Activated CD4-positive, alpha-beta T cell treated with anti-CD3 and anti-CD28 coated beads, Interleukin-2, Interleukin-4, amounts not matched to agents 100 ng/mL and 50 ng/mL, durations not matched to agents 16 hours and 8 hours (primary cell): ENCODE data around the gene GPR135.

Experiments used
- DNase-seq: peaks from one replicate; pipeline ENCODE4 v3.0.0-alpha.2; 2020; ENCODE audit warnings: low spot score

Gene GPR135, protein sequence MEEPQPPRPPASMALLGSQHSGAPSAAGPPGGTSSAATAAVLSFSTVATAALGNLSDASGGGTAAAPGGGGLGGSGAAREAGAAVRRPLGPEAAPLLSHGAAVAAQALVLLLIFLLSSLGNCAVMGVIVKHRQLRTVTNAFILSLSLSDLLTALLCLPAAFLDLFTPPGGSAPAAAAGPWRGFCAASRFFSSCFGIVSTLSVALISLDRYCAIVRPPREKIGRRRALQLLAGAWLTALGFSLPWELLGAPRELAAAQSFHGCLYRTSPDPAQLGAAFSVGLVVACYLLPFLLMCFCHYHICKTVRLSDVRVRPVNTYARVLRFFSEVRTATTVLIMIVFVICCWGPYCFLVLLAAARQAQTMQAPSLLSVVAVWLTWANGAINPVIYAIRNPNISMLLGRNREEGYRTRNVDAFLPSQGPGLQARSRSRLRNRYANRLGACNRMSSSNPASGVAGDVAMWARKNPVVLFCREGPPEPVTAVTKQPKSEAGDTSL

DNA sequence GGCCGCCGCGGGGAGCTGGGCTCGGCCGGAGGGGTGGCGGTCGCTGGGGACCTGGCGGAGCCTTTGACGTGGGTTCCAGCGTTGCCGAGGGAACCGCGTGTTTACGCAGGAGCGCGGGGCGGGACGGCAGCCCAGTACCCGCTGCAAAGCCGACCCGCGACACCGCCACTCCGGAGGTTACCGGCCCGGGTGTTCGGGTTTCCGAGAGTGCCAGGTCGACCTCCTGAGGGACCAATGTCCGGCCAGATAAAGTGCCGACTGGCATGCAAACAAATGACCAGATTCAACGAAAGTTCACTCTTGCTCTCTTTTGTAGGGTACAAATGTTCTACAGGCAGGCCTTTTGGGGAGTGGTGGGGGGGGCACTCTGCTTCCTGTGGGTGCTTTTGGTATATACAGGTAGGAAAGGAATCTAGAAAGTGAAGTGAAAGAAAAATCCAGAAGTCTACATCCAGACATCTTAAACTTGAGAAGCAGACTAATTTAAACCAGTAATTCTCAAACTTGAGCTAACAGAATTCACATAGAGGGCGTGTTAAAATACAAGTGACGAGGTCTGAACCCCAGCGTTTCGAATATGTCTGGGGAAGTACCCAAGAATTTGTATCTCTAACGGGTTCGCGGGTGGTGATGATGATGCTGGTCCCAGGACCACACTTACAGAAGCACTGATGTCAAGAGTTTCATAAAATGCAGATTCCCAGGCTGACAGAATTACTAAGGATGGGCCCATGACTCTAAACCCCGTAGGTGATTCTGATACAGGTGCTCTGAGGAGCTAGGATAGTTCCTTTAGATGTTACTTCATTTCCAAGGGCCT, at the start of gene GPR135:
GPR135 (minus strand) TSS at position 65 of the 820 bp plus-strand sequence. CDS start 154 bp downstream, outside the sequence.
- DNase-seq: peak; percentile 25

DNA sequence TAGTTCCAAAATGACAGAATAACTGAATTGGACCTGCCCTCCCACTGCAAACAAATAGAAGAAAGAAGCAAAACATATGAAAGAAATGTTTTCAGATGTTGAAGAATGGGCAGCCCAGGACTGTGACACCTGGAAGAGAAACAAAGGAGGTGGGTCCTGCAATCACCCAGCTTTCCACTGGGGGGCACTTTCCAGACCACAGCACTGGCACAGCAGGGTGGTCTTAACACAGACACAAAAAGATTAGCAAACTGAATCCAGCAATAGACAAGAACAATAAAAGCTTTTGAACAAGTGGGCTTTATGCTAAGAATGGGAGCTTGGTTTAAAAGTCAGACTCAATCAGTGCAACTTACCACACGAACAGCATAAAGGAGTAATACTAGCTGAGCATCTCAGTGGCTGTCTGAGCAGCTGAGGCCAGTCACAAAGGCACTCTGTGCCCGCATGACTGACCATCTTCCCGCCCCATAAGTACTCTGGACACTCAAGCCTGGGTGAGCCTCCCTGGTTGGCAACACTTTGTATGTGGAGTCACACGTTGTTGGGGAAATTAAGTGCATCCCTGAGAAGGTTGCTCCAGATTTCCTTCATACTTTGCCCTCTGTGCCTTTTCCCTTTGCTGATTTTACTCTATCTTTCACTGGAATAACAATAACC, 46.9 kb upstream of the GPR135 start:
- DNase-seq: peak; percentile 4

DNA sequence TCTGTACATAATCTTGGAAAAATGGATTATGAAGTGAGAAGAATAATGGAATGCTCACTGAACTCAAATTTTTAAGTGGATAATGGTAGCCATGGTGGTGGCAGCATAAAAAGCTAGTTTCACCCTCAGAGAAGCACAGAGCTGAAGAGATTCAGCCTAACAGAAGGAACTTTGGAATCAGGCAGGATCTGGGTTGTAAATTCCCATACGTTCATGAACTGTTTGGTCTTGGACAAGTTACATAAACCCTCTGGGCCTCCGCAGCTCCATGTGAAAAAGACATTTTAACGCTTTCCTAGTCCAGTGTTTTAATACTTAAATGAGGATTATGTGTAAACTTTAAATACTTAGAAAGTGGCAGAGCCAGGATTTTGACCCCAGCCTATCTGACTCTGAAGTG, 45.8 kb upstream of the GPR135 start:
- no peak for DNase-seq

DNA sequence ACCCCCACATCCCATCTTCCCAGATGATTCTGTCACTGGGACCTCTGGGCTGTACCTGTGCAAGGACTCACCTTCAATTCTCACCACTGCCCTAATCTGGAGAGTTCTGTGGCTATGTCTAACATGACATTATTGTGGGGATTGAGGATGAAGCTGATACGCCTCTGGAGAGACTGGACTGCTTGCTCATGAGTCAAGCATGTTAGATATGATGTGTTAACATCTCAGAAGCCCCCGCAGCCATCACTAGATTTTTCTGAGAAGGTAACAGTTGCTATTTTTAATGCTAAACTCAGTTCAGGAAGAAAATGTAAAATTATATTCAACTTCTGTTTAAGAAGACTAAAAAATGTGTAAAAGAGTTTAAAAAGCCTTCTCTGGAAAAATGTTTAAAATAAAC, 44.8 kb upstream of the GPR135 start:
- DNase-seq: no peak

DNA sequence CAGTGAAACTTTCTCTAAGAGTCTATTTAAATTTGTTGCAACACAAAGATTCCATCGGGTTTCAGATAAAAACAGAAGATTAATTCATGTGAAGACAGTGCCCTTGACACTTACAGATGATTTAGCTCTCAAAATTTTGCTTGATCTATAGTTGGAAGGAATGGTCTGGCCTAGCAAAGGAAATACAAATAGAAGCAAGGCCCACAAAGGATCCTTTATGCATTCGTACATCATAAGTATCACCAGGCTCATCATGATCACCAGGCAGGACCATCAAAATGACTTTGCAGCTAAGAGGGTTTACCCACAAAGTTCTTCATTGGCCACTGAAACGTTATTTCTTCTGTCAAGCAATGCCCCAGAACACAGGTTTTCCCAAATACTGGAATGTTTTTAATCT, 43.9 kb upstream of the GPR135 start:
- no peak for DNase-seq

DNA sequence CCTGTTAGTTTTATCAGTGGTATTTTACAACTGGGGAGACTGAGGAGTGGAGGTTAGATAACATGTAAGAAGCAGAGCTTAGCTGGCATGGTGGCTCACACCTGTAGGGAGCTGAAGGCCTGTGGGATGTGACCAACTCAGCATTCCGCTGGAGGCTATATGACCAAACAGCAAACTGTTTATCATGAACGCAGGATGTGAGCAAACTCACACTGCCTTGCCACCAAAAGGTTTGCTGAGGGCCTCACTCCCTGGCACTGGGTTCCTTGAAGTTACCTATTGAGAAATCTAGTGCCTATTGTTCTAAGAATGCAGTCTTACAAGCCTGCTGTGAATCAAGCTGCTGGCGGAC, 42.5 kb upstream of the GPR135 start:
- no peak for DNase-seq

DNA sequence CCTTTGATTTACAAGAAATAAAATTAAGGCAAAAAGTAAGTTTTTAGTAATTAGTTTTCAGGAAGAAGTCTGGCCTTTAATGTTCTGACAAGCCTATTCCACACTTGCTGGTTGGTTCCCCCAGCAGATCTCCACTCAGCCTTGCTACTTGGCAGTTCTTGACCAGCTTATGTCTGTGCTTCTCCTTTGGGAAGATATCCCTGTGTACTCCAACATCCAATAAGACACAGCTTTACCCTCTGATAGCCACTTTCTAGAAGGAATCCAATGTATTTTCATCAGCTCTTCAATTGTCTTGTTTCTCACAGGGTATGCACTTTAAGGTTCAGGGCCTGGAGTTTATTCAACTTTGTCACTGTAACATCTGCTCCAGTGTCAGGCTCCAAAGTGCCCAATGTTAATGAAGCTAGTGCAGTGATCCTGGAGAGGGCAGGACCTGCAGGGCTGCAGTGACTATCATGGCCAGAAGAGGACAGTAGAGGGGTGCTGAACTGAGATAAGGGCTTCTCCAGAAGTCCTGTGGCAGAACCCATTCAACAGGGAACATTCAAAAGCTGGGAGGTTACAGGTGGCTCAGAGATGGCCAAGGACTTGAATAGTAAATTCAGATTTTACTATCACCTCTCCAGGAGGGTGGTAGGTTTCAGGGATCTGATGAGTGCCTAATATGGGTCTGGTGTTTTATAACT, 42.0 kb upstream of the GPR135 start:
- peak; percentile 47 for DNase-seq

DNA sequence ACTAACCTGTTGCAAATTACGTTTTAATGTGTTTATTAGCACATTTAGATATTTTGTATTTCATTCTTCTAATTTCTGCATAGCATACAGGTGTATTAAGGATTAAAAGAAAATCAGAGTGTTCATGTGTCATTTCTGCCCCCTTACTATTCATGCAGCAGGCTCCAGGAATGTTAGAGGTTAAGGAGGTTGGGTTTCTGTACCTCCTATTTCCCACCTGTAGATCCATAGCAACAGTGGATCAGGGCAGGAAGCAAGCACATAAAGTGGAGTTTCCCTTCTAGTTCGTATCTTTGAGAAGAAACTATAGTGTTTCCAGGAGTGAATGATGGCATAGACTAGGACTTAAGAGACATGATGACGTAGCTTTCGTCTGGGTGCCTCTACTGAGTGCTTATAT, 38.1 kb upstream of the GPR135 start:
- DNase-seq: no peak

DNA sequence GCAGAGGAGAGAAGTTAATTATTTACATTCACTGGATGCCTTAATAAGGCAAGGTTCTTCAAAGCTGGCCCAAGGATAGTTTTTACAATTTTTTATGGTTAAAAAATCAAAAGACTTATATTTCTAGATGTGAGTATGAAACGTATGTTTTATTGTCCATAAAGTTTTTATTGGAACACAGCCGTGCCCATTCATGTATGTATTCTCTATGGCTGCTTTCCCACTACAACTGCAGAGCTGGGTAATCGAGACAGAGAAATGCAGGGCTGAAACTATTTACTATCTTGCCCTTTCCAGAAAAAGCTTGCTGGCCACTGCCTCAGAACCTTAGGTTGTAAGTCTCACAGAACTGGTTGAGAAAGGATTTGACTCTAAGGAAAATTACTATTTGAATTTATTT, 35.6 kb upstream of the GPR135 start:
- DNase-seq: no peak

DNA sequence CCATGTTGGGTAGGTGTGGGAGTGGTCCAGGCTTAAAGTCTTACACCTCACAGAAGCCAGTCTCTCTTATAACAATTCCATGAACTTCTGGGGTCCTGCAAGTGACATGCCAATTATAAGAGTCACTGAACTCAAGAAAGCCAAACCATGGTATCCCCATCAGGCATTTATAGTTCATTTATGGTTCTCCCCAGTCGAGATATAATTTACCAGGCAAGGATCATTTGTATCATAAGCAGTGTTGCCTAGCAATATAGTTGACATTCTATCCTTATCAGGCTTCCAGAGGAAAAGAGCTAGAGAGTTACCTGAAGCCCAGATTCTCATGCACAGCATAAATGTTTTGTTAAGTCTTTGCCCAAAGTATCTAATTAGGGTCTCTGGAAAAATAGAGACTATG, 27.2 kb upstream of the GPR135 start:
- no peak for DNase-seq

DNA sequence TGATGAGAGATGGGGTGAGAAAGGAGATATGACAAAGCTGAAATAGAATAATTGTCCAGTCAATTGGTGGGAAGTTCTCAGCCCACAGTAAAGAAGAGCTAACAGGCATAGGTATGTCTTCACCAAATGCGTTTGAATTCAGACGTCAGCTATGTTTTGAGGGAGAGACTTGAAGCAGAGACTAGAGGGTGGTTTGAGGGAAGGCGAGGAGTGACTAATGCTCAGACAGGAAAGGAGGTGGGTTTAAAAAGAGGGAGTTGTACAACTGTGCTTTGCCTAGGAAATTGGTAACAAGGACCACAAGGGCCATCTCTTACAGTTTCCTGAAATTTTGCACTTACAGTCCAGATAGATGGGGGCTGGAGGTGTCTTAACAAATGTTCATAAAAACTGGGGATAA, 25.6 kb upstream of the GPR135 start:
- DNase-seq: no peak

DNA sequence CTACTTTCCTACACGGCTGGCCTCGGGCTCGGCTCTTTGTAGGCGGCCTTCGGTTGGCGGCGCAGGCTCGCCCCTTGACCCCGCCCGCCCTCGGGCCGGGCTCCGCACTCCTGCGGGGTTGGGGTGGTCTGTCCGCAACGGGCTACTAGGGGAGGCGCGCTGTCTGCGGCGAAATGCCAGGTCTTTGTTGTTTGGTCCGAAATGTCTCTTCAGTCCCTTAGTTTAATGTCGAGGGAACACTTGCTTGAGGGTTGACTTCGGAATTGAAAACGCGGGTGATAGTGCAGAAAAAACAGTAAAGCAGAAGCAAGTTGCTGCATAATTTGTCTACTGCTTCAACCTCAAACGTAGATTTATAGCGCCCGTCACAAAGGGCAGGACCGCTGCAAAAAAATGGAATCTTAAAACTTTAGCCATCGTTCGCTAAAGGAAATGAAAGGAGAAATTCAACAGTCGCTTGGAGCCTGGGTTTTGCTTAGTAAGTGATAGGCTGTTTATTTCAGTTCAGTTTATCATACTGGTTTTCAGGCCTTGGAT, 19.5 kb upstream of the GPR135 start:
- DNase-seq: no peak

DNA sequence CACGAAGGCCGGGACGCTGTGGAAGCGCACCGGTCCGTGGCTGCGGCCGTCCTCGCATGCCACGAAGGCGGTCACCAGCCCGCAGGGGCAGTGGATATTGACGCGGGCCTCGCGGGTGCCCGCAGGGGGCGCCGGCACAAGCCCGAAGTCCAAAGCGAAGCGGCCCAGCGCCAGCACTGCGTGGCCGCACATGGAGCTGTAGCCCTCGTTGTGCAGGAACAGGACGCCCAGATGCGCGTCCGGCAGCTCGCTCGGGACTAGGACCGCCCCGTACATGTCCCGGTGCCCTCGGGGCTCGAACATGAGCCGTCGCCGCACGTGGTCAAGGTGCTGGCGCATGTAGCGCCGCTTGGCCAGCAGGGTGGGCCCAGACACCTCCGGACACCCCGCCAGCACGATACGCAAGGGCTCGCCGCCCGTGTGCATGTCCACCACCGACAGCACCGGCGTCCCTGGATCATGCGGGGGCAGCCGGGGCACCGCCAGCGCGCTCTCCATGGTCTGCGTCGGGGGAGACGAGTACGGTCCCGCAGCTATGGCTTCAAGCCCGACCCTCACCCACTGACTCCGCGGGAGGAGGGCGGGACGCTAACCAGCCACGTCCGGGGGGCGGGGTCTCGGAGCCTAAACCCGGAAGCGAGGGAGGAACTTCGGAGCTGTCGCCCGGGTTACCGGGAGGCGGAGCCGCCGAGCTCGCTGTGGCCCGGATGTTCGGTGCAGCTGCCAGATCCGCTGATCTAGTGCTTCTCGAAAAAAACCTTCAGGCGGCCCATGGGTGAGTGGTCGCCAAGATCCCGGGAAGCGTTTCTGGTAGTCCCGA, 18.8 kb upstream of the GPR135 start, which contains the start of the genes JKAMP and L3HYPDH:
JKAMP (plus strand) TSS at position 699 of the 820 bp plus-strand sequence; CDS start at position 772, 73 bp downstream.
L3HYPDH (minus strand) TSS at position 590 of the 820 bp plus-strand sequence; CDS start at position 498, 92 bp downstream.
- DNase-seq: peak; percentile 97

DNA sequence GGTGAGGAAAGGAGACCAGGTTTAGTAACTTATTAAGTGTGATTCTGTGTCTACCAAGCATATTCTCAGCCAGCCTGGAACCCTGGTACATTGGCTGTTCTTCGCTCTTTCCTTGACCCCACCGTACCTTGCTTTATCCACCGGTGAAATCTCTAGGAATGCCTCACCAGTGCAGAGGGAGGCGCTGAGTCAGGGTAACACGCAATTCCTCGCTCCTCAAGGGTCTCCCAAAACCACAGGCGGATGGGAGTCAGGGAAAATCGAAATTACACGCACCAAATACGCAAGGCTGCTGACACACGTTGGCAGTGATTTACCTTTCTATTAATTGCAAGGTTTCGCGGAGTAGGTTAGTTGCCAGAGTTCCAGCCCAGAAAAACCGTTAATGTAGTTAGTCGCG, 18.2 kb upstream of the GPR135 start:
- no peak for DNase-seq

DNA sequence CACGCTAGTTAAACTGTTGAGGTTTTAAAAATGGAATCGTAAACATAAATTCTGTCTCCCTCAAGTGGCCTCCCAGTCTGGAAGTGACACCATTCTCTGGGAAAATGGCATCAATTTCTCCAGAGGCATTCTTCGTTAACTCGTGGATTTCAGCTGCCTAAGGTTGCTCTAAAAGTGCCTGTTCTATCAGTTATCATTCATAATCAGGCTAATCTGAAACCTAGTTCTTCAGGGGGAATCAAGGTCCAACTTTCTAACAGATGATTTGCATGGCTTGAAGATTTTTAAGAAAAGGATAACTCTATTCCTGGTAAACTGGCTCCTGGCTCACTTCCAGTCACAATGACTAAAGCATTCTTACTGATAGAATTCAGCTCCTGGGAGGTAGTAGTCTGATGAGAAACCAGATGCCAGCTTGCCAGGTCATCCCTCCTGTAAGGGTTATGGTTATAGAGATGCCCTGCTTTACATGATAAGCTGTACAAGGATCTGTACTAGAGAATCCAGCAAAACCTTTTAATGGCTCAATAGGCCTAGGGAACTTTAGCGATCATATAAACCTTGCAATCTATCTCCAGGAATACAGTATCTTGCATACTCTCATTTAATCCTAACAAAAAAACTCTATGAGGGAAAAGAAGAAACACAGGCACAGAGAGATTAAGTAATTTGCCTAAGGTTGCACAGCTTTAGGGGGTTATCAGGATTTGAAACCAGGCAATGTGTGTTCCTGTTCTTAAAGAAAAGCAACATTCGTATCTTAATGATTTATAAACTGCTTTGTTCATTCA, 17.6 kb upstream of the GPR135 start:
- DNase-seq: no peak

DNA sequence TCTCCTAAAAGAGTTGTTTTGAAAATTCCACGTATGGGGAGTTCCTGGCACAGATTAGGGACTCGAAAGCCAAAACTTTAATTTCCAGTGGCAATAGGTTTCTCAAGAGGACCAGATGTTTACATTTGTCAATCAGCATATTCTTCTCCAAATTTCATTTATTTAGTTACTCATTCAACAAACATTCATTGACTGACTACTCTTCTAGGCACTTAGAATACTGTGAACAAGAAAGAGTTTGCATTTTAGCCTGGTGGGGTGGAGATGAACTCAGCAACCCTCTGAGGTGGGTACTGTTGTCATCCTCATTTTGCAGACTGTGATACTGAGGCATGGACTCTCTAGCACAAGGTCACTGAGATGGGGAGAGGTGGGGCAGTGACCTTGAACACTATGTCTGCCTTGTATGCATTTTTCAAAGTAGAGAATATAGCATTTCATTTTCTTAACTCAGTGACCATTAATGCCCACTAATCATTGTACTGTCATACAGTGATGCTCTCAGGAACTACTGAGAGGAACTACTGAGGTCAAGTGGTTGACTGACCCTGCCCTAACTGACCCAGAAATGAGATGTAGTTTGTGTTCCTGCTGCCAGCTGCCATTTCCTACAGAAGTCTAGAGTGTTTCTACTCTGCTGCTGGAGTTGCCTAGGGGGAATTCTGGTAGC, 16.8 kb upstream of the GPR135 start:
- no peak for DNase-seq

DNA sequence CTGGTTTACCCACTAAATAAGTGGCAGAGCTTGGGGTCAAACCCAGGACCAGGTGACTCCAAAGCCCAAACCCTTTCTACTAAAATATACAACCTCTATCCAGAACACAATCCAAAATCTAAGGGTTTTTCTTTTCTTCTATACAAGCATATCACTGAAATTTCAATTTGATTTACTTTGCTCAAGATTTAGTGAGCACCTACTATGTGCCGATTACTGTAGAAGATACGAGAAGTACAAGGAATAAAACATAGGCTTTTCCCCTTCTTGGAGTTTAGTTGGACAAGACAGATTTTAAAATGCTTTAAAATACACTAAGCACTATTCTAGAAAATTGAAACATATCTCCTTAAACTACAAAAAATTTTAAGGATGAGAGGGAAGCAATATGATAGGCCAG, 16.2 kb upstream of the GPR135 start:
- DNase-seq: no peak

DNA sequence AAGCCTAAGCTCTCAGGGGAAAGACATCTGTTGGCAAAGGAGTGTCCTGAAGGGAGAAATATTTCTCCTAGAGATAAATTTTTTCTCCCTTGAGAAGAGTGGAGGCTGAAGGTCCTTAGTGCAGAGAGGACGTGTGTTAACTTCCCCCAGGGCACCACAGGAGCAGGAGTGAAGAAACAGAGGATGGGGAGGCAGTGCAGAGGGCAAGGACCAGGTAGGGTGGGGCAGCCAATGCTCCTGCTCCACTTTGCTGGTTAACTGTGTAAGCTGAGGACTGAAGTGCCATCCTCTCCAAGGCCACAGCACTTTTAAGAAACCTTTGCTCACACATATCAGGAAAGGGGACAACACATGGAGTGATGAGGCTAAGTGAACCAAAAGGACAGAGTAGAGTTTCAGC, 15.0 kb upstream of the GPR135 start:
- no peak for DNase-seq

DNA sequence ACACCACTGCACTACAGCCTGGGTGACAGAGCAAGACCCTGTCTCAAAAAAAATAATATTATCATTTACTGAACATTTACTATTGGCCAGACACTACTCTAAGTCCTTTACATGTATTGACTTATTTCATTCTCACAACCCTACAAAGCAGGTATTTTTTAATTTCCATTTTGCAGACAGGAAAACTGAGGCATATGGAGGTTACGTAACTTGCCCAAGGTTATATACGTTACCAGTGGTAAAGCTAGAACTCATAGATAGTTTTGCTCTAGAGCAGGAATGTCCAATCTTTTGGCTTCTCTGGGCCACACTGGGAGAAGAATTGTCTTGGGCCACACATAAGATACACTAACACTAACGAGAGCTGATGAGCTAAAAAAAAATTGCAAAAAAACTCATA, 13.4 kb upstream of the GPR135 start:
- DNase-seq: no peak
